ENCODE measurements around the gene LHFPL3.

The LHFPL3 gene

GRCh38 chr7:104657134-104657533, 328.7 kb downstream of the LHFPL3 start:
- in situ Hi-C loops (cut with HindIII; ENCODE audit: low pct_ligation_motif_present, low sequenced_read_pairs): no loop called here
- Histone ChIP-seq H3K27ac (no peak overlapping the region), H3K4me3 (ENCODE audit: low read depth, low read length) (no peak overlapping the region), H3K36me3 (replicated peaks) (no peaks in the 10 kb centered on the region), H3K27me3 (replicated peaks) (no peaks in the 10 kb centered on the region)
- TF ChIP-seq, protein P1, sequence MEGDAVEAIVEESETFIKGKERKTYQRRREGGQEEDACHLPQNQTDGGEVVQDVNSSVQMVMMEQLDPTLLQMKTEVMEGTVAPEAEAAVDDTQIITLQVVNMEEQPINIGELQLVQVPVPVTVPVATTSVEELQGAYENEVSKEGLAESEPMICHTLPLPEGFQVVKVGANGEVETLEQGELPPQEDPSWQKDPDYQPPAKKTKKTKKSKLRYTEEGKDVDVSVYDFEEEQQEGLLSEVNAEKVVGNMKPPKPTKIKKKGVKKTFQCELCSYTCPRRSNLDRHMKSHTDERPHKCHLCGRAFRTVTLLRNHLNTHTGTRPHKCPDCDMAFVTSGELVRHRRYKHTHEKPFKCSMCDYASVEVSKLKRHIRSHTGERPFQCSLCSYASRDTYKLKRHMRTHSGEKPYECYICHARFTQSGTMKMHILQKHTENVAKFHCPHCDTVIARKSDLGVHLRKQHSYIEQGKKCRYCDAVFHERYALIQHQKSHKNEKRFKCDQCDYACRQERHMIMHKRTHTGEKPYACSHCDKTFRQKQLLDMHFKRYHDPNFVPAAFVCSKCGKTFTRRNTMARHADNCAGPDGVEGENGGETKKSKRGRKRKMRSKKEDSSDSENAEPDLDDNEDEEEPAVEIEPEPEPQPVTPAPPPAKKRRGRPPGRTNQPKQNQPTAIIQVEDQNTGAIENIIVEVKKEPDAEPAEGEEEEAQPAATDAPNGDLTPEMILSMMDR (IDR thresholded peaks at IDR 0.05; ENCODE audit: low read depth, low read length, missing control alignments): no peak
- DNase-seq: no peak

DNA sequence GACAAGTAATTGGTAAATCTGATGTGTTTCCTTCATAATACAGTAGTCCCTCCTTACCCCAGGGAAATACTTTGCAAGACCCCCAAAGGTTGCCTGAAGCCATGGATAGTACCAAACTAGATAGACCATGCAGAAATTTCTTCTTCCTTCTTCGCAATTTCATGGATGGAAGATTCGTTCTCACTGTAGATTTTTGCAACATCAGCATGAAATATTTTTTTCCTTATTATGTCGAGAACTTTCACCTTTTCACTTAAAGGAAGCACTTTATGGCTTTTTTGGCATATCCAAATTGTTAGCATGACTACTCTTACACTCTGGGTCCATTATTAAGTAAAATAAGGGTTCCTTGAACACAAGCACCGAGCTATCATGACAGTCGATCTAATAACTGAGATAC, 333.2 kb downstream of the LHFPL3 start:
- in situ Hi-C loops (cut with HindIII; ENCODE audit: low pct_ligation_motif_present, low sequenced_read_pairs): no loop called here
- TF ChIP-seq, protein P1 (IDR thresholded peaks at IDR 0.05; ENCODE audit: low read depth, low read length, missing control alignments): no peak
- no peaks in the 10 kb centered on the region for H3K27me3 ChIP-seq (replicated peaks)
- no peaks in the 10 kb centered on the region for H3K36me3 ChIP-seq (replicated peaks)
- H3K4me3 ChIP-seq (ENCODE audit: low read depth, low read length): no peak overlapping the region
- no peak overlapping the region for H3K27ac ChIP-seq
- DNase-seq: no peak

DNA sequence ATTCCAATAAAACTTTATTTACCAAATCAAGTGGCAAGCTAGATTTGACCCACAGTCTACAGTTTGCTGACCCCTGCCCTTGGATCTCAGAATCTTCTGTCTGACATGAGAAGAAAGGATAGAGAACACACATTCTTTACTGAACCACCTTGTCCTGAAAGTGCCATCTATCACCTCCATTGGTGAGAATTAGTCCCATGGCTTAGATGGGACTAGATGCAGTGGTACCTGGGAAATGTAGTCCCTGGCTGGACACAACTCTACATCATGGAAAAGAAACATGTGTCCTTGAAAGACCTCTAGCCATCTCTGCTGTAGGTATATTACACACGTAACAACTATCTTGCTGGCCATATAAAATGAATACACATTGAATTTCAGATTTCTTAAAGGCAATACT, 336.2 kb downstream of the LHFPL3 start:
- H3K36me3 ChIP-seq (replicated peaks): no peaks in the 10 kb centered on the region
- in situ Hi-C loops (cut with HindIII; ENCODE audit: low pct_ligation_motif_present, low sequenced_read_pairs): no loop called here
- TF ChIP-seq, protein P1 (IDR thresholded peaks at IDR 0.05; ENCODE audit: low read depth, low read length, missing control alignments): no peak
- no peaks in the 10 kb centered on the region for H3K27me3 ChIP-seq (replicated peaks)
- H3K4me3 ChIP-seq (ENCODE audit: low read depth, low read length): no peak overlapping the region
- no peak overlapping the region for H3K27ac ChIP-seq
- DNase-seq: no peak

- H3K4me3 ChIP-seq (ENCODE audit: low read depth, low read length): no peak overlapping the region
- in situ Hi-C loops (cut with HindIII; ENCODE audit: low pct_ligation_motif_present, low sequenced_read_pairs): no loop called here
- no peak overlapping the region for H3K27ac ChIP-seq
- TF ChIP-seq, protein P1 (IDR thresholded peaks at IDR 0.05; ENCODE audit: low read depth, low read length, missing control alignments): no peak
- no peaks in the 10 kb centered on the region for H3K36me3 ChIP-seq (replicated peaks)
- no peak for DNase-seq
- H3K27me3 ChIP-seq (replicated peaks): no peaks in the 10 kb centered on the region
Measured at GRCh38 chr7:104677587-104677986, 349.2 kb downstream of the LHFPL3 start.

DNA sequence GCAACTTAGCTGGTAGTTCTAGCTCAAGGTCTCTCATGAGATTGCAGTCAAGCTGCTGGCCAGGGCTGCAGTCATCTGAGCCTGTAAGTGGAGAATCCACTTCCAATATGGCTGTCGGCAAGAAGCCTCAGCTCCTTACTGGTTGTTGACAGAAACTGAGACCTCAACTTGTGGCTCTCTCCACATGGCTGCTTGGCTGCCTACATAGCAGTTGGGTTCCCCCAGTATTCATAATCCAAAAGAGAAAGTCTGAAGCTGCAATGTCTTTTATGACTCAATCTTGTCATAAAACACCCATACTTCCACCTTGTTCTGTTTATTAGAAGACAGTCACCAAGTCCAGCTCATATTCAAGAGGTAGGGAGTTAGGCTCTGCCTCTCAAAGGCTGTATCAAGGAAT, 350.7 kb downstream of the LHFPL3 start:
- H3K4me3 ChIP-seq (ENCODE audit: low read depth, low read length): no peak overlapping the region
- H3K27ac ChIP-seq: no peak overlapping the region
- H3K36me3 ChIP-seq (replicated peaks): no peaks in the 10 kb centered on the region
- no peak for DNase-seq
- TF ChIP-seq, protein P1 (IDR thresholded peaks at IDR 0.05; ENCODE audit: low read depth, low read length, missing control alignments): no peak
- H3K27me3 ChIP-seq (replicated peaks): no peaks in the 10 kb centered on the region
- in situ Hi-C loops (cut with HindIII; ENCODE audit: low pct_ligation_motif_present, low sequenced_read_pairs): no loop called here

DNA sequence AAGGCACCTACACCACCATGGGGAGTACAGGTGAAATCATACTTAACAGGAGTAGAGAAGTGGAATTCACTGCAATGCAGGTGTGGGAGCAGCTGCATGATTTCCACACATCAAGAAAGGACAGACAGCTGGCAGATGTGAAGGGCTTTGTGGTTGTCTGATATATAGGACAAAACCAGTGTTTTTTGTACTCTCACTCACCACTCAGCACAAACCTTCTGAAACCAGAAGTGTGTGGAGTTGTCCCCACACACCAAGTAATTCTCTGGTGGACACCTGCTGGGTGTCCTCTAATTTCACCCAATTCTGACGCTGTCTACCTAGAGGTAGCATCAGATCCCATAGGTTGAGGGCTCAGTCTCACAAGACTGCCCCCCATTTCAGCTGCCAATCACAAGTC, 357.9 kb downstream of the LHFPL3 start:
- Histone ChIP-seq H3K36me3 (replicated peaks) (no peaks in the 10 kb centered on the region), H3K27me3 (replicated peaks) (no peaks in the 10 kb centered on the region), H3K4me3 (ENCODE audit: low read depth, low read length) (no peak overlapping the region), H3K27ac (no peak overlapping the region)
- in situ Hi-C loops (cut with HindIII; ENCODE audit: low pct_ligation_motif_present, low sequenced_read_pairs): no loop called here
- TF ChIP-seq, protein P1 (IDR thresholded peaks at IDR 0.05; ENCODE audit: low read depth, low read length, missing control alignments): no peak
- no peak for DNase-seq

All from brain microvascular endothelial cell (primary cell).